HL-60/S4 treated with phorbol 12-myristate 13-acetate at 8.2 ng/mL for 4 days and 3 days (cell line): ENCODE data around the gene BSDC1.

Experiments used
- in situ Hi-C: fragments of 300-500 bp; cut with MboI; formaldehyde crosslinking; loops from 2 replicates; pipeline ENCODE4 v1.15.0; 2022; ENCODE audit warnings: low sequenced_read_pairs

Gene BSDC1

GRCh38 chr1:32361674-32362473 lies 32.4 kb downstream of the BSDC1 start:
- in situ Hi-C loops = loop anchor here (25.0 kb wide), 1 partner anchor 150 kb away; the partner anchor contains the start of genes CCDC28B, DCDC2B, EIF3I and IQCC

GRCh38 chr1:32361308-32361673 lies 33.0 kb downstream of the BSDC1 start:
- in situ Hi-C loops = loop anchor here (25.0 kb wide), 1 partner anchor 149 kb away; the partner anchor contains the start of genes CCDC28B, DCDC2B, EIF3I and IQCC

GRCh38 chr1:32358435-32358834 lies 35.8 kb downstream of the BSDC1 start:
- in situ Hi-C loops = loop anchor here (25.0 kb wide), 1 partner anchor 146 kb away; the partner anchor contains the start of genes CCDC28B, DCDC2B, EIF3I and IQCC

GRCh38 chr1:32357614-32358013 lies 36.6 kb downstream of the BSDC1 start:
- in situ Hi-C loops = loop anchor here (25.0 kb wide), 1 partner anchor 145 kb away; the partner anchor contains the start of genes CCDC28B, DCDC2B, EIF3I and IQCC

- in situ Hi-C loops = loop anchor here (25.0 kb wide), 1 partner anchor 144 kb away; the partner anchor contains the start of genes CCDC28B, DCDC2B, EIF3I and IQCC
Observed at GRCh38 chr1:32356478-32356877, 37.8 kb downstream of the BSDC1 start.

- in situ Hi-C loops = loop anchor here (25.0 kb wide), 1 partner anchor 143 kb away; the partner anchor contains the start of genes CCDC28B, DCDC2B, EIF3I and IQCC
Observed at GRCh38 chr1:32355778-32356177, 38.5 kb downstream of the BSDC1 start.

- in situ Hi-C loops = loop anchor here (25.0 kb wide), 1 partner anchor 142 kb away; the partner anchor contains the start of genes CCDC28B, DCDC2B, EIF3I and IQCC
Observed at GRCh38 chr1:32353886-32354570, 40.2 kb downstream of the BSDC1 start.

- in situ Hi-C loops = loop anchor here (25.0 kb wide), 1 partner anchor 141 kb away; the partner anchor contains the start of genes CCDC28B, DCDC2B, EIF3I and IQCC
Observed at GRCh38 chr1:32353431-32353830, 40.8 kb downstream of the BSDC1 start.

GRCh38 chr1:32352831-32353383 lies 41.3 kb downstream of the BSDC1 start:
- in situ Hi-C loops = loop anchor here (25.0 kb wide), 1 partner anchor 141 kb away; the partner anchor contains the start of genes CCDC28B, DCDC2B, EIF3I and IQCC

- in situ Hi-C loops = loop anchor here (25.0 kb wide), 1 partner anchor 140 kb away; the partner anchor contains the start of genes CCDC28B, DCDC2B, EIF3I and IQCC
Observed at GRCh38 chr1:32352239-32352745, 41.9 kb downstream of the BSDC1 start.

GRCh38 chr1:32351399-32352238 lies 42.6 kb downstream of the BSDC1 start:
- in situ Hi-C loops = loop anchor here (25.0 kb wide), 1 partner anchor 139 kb away; the partner anchor contains the start of genes CCDC28B, DCDC2B, EIF3I and IQCC

- in situ Hi-C loops = loop anchor here (25.0 kb wide), 1 partner anchor 139 kb away; the partner anchor contains the start of genes CCDC28B, DCDC2B, EIF3I and IQCC
Observed at GRCh38 chr1:32350785-32351398, 43.3 kb downstream of the BSDC1 start.

GRCh38 chr1:32349211-32349708 lies 45.0 kb downstream of the BSDC1 start:
- in situ Hi-C loops = no loop called here

GRCh38 chr1:32346532-32347157 lies 47.6 kb downstream of the BSDC1 start:
- in situ Hi-C loops = no loop called here

- in situ Hi-C loops = no loop called here
Observed at GRCh38 chr1:32345289-32345827, 48.9 kb downstream of the BSDC1 start.

- in situ Hi-C loops = no loop called here
Observed at GRCh38 chr1:32342704-32343103, 51.5 kb downstream of the BSDC1 start.

- in situ Hi-C loops = no loop called here
Observed at GRCh38 chr1:32341971-32342370, 52.3 kb downstream of the BSDC1 start.

- in situ Hi-C loops = no loop called here
Observed at GRCh38 chr1:32341186-32341757, 53.0 kb downstream of the BSDC1 start.
